AG09309 (cell line): ENCODE data around the gene PLCH2.

Experiments used
- DNase-seq: peaks from one replicate; pipeline ENCODE4 v3.0.0-alpha.2; 2010; ENCODE audit warnings: low read depth
- H3K4me3 ChIP-seq: 2 replicates; pipeline ENCODE4 v1.5.1; 2011; ENCODE audit warnings: mild to moderate bottlenecking, low read depth, low read length, moderate library complexity; ENCODE audit not compliant: control insufficient read depth
- CTCF ChIP-seq: IDR thresholded peaks from 2 replicates; pipeline ENCODE4 v1.5.1; 2011; ENCODE audit warnings: mild to moderate bottlenecking, low read depth, low read length, inconsistent platforms; ENCODE audit not compliant: insufficient read depth, control insufficient read depth; ENCODE audit errors: missing control alignments

Gene PLCH2

GRCh38 chr1:2499260-2499659, 23.2 kb downstream of the PLCH2 start:
- no peak for DNase-seq
- TF ChIP-seq CTCF = no peak
- H3K4me3 ChIP-seq = no peak overlapping the region

GRCh38 chr1:2499986-2500596, 24.0 kb downstream of the PLCH2 start:
- no peak overlapping the region for H3K4me3 ChIP-seq

GRCh38 chr1:2501041-2501819, 25.1 kb downstream of the PLCH2 start:
- H3K4me3 ChIP-seq = no peak overlapping the region
- no peak for DNase-seq
- TF ChIP-seq CTCF = no peak

More at GRCh38 chr1:2499986-2500596, 24.0 kb downstream of the PLCH2 start:
- no peak for TF ChIP-seq CTCF
- DNase-seq = no peak

- TF ChIP-seq CTCF = no peak
- H3K4me3 ChIP-seq = no peak overlapping the region
- no peak for DNase-seq
Measured at GRCh38 chr1:2501820-2502119, 25.7 kb downstream of the PLCH2 start.

- H3K4me3 ChIP-seq = no peak overlapping the region
- no peak for DNase-seq
- TF ChIP-seq CTCF = no peak
Measured at GRCh38 chr1:2502210-2502609, 26.1 kb downstream of the PLCH2 start.

GRCh38 chr1:2502661-2503553, 26.8 kb downstream of the PLCH2 start:
- H3K4me3 ChIP-seq = no peak overlapping the region
- no peak for TF ChIP-seq CTCF
- no peak for DNase-seq
